H1 (cell line): Measurements from ENCODE around the gene EIF4E3. TPM values are rescaled to one million over a fixed set of nuclear protein-coding genes. Genes with fewer than 3 reads are reported as not detected.

Experiments used
- CTCF ChIA-PET: fragments of 300-600 bp; sonication (Branson Sonifier 250); formaldehyde crosslinking; loops from one replicate; lab custom pipeline; 2021; ENCODE audit not compliant: partially characterized antibody; lab: Charles Lee
- POLR2A ChIA-PET: fragments of 300-600 bp; sonication (Branson Sonifier 250); formaldehyde crosslinking; loops from one replicate; lab custom pipeline; 2021; ENCODE audit warnings: inconsistent platforms; ENCODE audit not compliant: partially characterized antibody; lab: Charles Lee
- DNase-seq, 2 experiments: peaks; one replicate each; pipeline versions ENCODE4 v3.0.0 to v3.0.0-alpha.2; 2010 to 2022; ENCODE audit warnings: low spot score in 2 of 2, low read depth in 1 of 2, mixed read lengths in 1 of 2
- FAIRE-seq: peaks from 2 replicates; lab custom pipeline; 2011; peaks lifted over from hg19 to GRCh38; lab: Jason Lieb, UNC
- H2AFZ ChIP-seq: 2 replicates; pipeline ENCODE4 v1.8.1; 2012; ENCODE audit warnings: low read length, inconsistent platforms
- H2AK5ac ChIP-seq: 2 replicates; pipeline ENCODE4 v1.6.1; 2013; ENCODE audit warnings: low read depth, low read length
- H2BK120ac ChIP-seq: replicated peaks from 2 replicates; pipeline ENCODE3; 2013; ENCODE audit warnings: low read depth, low read length, inconsistent platforms
- H2BK12ac ChIP-seq: 2 replicates; pipeline ENCODE4 v1.6.1; 2013; ENCODE audit warnings: low read depth, low read length
- H2BK15ac ChIP-seq: 2 replicates; pipeline ENCODE4 v1.6.1; 2013; ENCODE audit warnings: low read length
- H2BK20ac ChIP-seq: 2 replicates; pipeline ENCODE4 v1.6.1; 2013; ENCODE audit warnings: low read length
- H2BK5ac ChIP-seq: 2 replicates; pipeline ENCODE4 v1.6.1; 2013; ENCODE audit warnings: low read depth, low read length
- H3K14ac ChIP-seq: 2 replicates; pipeline ENCODE4 v1.6.1; 2013; ENCODE audit warnings: inconsistent platforms; ENCODE audit not compliant: insufficient read length
- H3K18ac ChIP-seq: 2 replicates; pipeline ENCODE4 v1.6.1; 2013; ENCODE audit warnings: low read length; ENCODE audit errors: extremely low read depth
- H3K23ac ChIP-seq: 2 replicates; pipeline ENCODE4 v1.6.1; 2013; ENCODE audit warnings: inconsistent platforms; ENCODE audit not compliant: insufficient read length
- H3K23me2 ChIP-seq: 2 replicates; pipeline ENCODE4 v1.6.1; 2013; ENCODE audit warnings: low read depth, low read length
- H3K27ac ChIP-seq: 2 replicates; pipeline ENCODE4 v1.6.1; 2011; ENCODE audit warnings: low read depth, low read length, inconsistent platforms
- H3K27me3 ChIP-seq, 4 experiments: replicated peaks in 1 of 4; 1 replicate in 1 of 4; 2 replicates in 3 of 4; pipeline versions ENCODE4 v1.6.1 to v1.8.1; 2011 to 2013; ENCODE audit warnings: low read length in 3 of 4, mild to moderate bottlenecking in 3 of 4, inconsistent platforms in 2 of 4, mixed read lengths in 2 of 4, moderate library complexity in 1 of 4; ENCODE audit not compliant: control insufficient read depth in 3 of 4, insufficient read depth in 3 of 4; ENCODE audit errors: extremely low read depth in 1 of 4
- H3K36me3 ChIP-seq, 4 experiments: 2 replicates each; pipeline versions ENCODE4 v1.6.1 to v1.8.1; 2011 to 2013; ENCODE audit warnings: mild to moderate bottlenecking in 4 of 4, low read length in 3 of 4, moderate library complexity in 2 of 4, control low read depth in 1 of 4, inconsistent platforms in 1 of 4; ENCODE audit not compliant: insufficient read depth in 4 of 4, control insufficient read depth in 2 of 4
- H3K4ac ChIP-seq: replicated peaks from 2 replicates; pipeline ENCODE3; 2013; ENCODE audit warnings: low read length, low read depth, mixed read lengths, inconsistent platforms; ENCODE audit not compliant: insufficient read length
- H3K4me1 ChIP-seq, 4 experiments: replicated peaks in 1 of 4; 1 replicate in 1 of 4; 2 replicates in 3 of 4; pipeline versions ENCODE4 v1.6.1 to v1.8.1; 2011 to 2013; ENCODE audit warnings: low read length in 3 of 4, inconsistent platforms in 2 of 4, mixed read lengths in 1 of 4; ENCODE audit not compliant: insufficient read depth in 4 of 4, control insufficient read depth in 3 of 4
- H3K4me2 ChIP-seq, 2 experiments: 2 replicates each; pipeline versions ENCODE4 v1.6.1 to v1.8.1; 2011 to 2013; ENCODE audit warnings: low read depth in 2 of 2, low read length in 2 of 2, control low read depth in 1 of 2, inconsistent platforms in 1 of 2, mild to moderate bottlenecking in 1 of 2; ENCODE audit not compliant: insufficient read depth in 1 of 2
- H3K4me3 ChIP-seq, 4 experiments: fragments of 200-600, 300-600 bp in 1 of 4; sonication (generic), shearing (Covaris generic), sonication (Bioruptor Twin) in 1 of 4; 2 replicates each; pipeline versions ENCODE4 v1.5.1 to v1.8.1; 2011 to 2016; ENCODE audit warnings: low read length in 4 of 4, low read depth in 3 of 4, control low read depth in 2 of 4, inconsistent platforms in 2 of 4, mild to moderate bottlenecking in 2 of 4, mixed read lengths in 1 of 4, moderate library complexity in 1 of 4; ENCODE audit not compliant: insufficient read depth in 2 of 4; ENCODE audit errors: extremely low read depth in 1 of 4
- H3K56ac ChIP-seq: replicated peaks from 2 replicates; pipeline ENCODE3; 2013; ENCODE audit warnings: low read depth, mild to moderate bottlenecking, mixed read lengths, low read length, inconsistent platforms; ENCODE audit not compliant: insufficient read length
- H3K79me1 ChIP-seq: 2 replicates; pipeline ENCODE4 v1.6.1; 2013; ENCODE audit warnings: low read depth, low read length, control low read depth
- H3K79me2 ChIP-seq, 2 experiments: 2 replicates each; pipeline versions ENCODE4 v1.6.1 to v1.8.1; 2012 to 2013; ENCODE audit warnings: low read length in 2 of 2, mild to moderate bottlenecking in 2 of 2, inconsistent platforms in 1 of 2; ENCODE audit not compliant: insufficient read depth in 2 of 2, control insufficient read depth in 1 of 2
- H3K9ac ChIP-seq, 4 experiments: replicated peaks in 1 of 4; 1 replicate in 1 of 4; 2 replicates in 3 of 4; pipeline versions ENCODE4 v1.6.1 to v1.8.1; 2011 to 2013; ENCODE audit warnings: low read depth in 3 of 4, low read length in 3 of 4, control low read depth in 2 of 4, mild to moderate bottlenecking in 2 of 4, moderate library complexity in 2 of 4, inconsistent platforms in 1 of 4; ENCODE audit errors: extremely low read depth in 1 of 4
- H3K9me3 ChIP-seq, 2 experiments: 2 replicates each; pipeline versions ENCODE4 v1.6.1 to v1.8.1; 2012 to 2013; ENCODE audit warnings: mild to moderate bottlenecking in 2 of 2, moderate library complexity in 2 of 2, control low read depth in 1 of 2, inconsistent platforms in 1 of 2, low read depth in 1 of 2, low read length in 1 of 2, mixed read lengths in 1 of 2; ENCODE audit not compliant: insufficient read depth in 2 of 2
- H4K20me1 ChIP-seq, 2 experiments: replicated peaks in 1 of 2; 2 replicates each; pipeline versions ENCODE3 to v1.8.1; 2011 to 2013; ENCODE audit warnings: inconsistent platforms in 2 of 2, low read length in 2 of 2, mild to moderate bottlenecking in 1 of 2; ENCODE audit not compliant: insufficient read depth in 2 of 2, control insufficient read depth in 1 of 2
- H4K5ac ChIP-seq: 2 replicates; pipeline ENCODE4 v1.6.1; 2013; ENCODE audit warnings: low read length, low read depth, mixed read lengths, inconsistent platforms; ENCODE audit not compliant: insufficient read length
- H4K8ac ChIP-seq: 2 replicates; pipeline ENCODE4 v1.8.0; 2013; ENCODE audit warnings: mild to moderate bottlenecking, moderate library complexity, low read length, inconsistent platforms; ENCODE audit not compliant: insufficient read depth; ENCODE audit errors: extremely low read depth
- H4K91ac ChIP-seq: replicated peaks from 2 replicates; pipeline ENCODE3; 2013; ENCODE audit warnings: low read length, mixed read lengths, inconsistent platforms; ENCODE audit not compliant: insufficient read length
- BACH1 ChIP-seq: IDR thresholded peaks from 2 replicates; pipeline ENCODE4 v1.6.1; 2012; ENCODE audit warnings: low read length, improper control_type of control experiment
- BRCA1 ChIP-seq: IDR thresholded peaks from 2 replicates; pipeline ENCODE4 v1.6.1; 2012; ENCODE audit warnings: low read depth, low read length, improper control_type of control experiment
- CHD1 ChIP-seq: IDR thresholded peaks from 2 replicates; pipeline ENCODE4 v1.6.1; 2012; ENCODE audit warnings: low read depth, low read length, improper control_type of control experiment
- EP300 ChIP-seq, 2 experiments: IDR thresholded peaks; 1 replicate in 1 of 2; 2 replicates in 1 of 2; pipeline ENCODE4 v1.6.1; 2011 to 2012; ENCODE audit warnings: low read depth in 2 of 2, low read length in 2 of 2, mild to moderate bottlenecking in 2 of 2, borderline replicate concordance in 1 of 2, inconsistent platforms in 1 of 2, moderate library complexity in 1 of 2
- EZH2 ChIP-seq: fragments of 200-600 bp; sonication (generic); IDR thresholded peaks from 2 replicates; pipeline ENCODE4 v1.7.1; 2012; ENCODE audit warnings: low read depth, mild to moderate bottlenecking, moderate library complexity, low read length, inconsistent platforms; ENCODE audit not compliant: severe bottlenecking
- GABPA ChIP-seq: IDR thresholded peaks from 2 replicates; pipeline ENCODE4 v1.6.1; 2011; ENCODE audit warnings: mild to moderate bottlenecking, low read length, moderate library complexity, borderline replicate concordance; ENCODE audit not compliant: insufficient read depth
- RBBP5 ChIP-seq: IDR thresholded peaks from 2 replicates; pipeline ENCODE4 v1.7.1; 2012; ENCODE audit warnings: low read depth, mild to moderate bottlenecking, inconsistent platforms, low read length, moderate library complexity, borderline replicate concordance
- SAP30 ChIP-seq: fragments of 300-600 bp; sonication (generic); IDR thresholded peaks from 2 replicates; pipeline ENCODE4 v1.7.1; 2012; ENCODE audit warnings: low read length, moderate library complexity, mild to moderate bottlenecking, inconsistent platforms; ENCODE audit not compliant: insufficient read depth, insufficient replicate concordance
- SIN3A ChIP-seq, 2 experiments: IDR thresholded peaks in 1 of 2; conservative IDR thresholded peaks in 1 of 2; 2 replicates each; pipeline ENCODE4 v1.6.1; 2011 to 2012; ENCODE audit warnings: low read length in 2 of 2, improper control_type of control experiment in 1 of 2, low read depth in 1 of 2, mild to moderate bottlenecking in 1 of 2
- SRF ChIP-seq: IDR thresholded peaks from 2 replicates; pipeline ENCODE4 v1.6.1; 2011; ENCODE audit warnings: mild to moderate bottlenecking, low read depth, low read length, moderate library complexity
- TCF12 ChIP-seq: IDR thresholded peaks from 2 replicates; pipeline ENCODE4 v1.6.1; 2011; ENCODE audit warnings: low read depth, mild to moderate bottlenecking, low read length
- WGBS, 2 experiments: shearing (Covaris generic) in 1 of 2; methylation state at CpG; one replicate each; pipeline versions ENCODE4 v1.1.6 to v1.1.7; 2013 to 2015; ENCODE audit warnings: low lambda C conversion rate in 2 of 2, mixed read lengths in 2 of 2, inconsistent platforms in 1 of 2, low coverage in 1 of 2, missing lambda C conversion rate in 1 of 2; ENCODE audit not compliant: insufficient replicate concordance in 2 of 2, insufficient coverage in 1 of 2, insufficient read length in 1 of 2; ENCODE audit errors: extremely low coverage in 1 of 2, missing lambda C conversion rate in 1 of 2; 5-methylcytosine and 5-hydroxymethylcytosine counted together
- polyA plus RNA-seq, 7 experiments: library from polyadenylated mRNA; depleted of rRNA in 3 of 7; stranded (reverse) in 5 of 7; unstranded in 2 of 7; fragments of >200 nt in 5 of 7; fragments of 200-250 nt in 2 of 7; gene quantifications; 1 replicate in 5 of 7; 2 replicates in 1 of 7; 4 replicates in 1 of 7; pipeline versions ENCODE4 v1.2.1 to v1.2.3, GENCODE V29; 2011 to 2013; ENCODE audit warnings: missing spikeins in 2 of 7, mixed read lengths in 2 of 7
- total RNA-seq: library from RNA; stranded (reverse); fragmentation: NEBNext Ultra II Directional; extraction: Animal tissue kit (Norgen Biotek cat#: 25700); gene quantifications from 2 replicates; pipeline ENCODE4 v1.2.1, GENCODE V29; 2021

Gene EIF4E3
- total and polyA plus RNA-seq, 2 of the 8 experiments (the other 6 are each of a cell fraction or from before 2014, with no cell fraction given): 5.2 to 17.0 TPM

- H2BK120ac ChIP-seq: no peak overlapping the region
- no peak overlapping the region for H3K9ac ChIP-seq
- H4K8ac ChIP-seq: no peak overlapping the region
- H2BK12ac ChIP-seq: no peak overlapping the region
- no peaks in the 10 kb centered on the region for H3K36me3 ChIP-seq
- H3K4ac ChIP-seq: no peak overlapping the region
- no peaks in the 10 kb centered on the region for H3K27me3 ChIP-seq
- no peak overlapping the region for H2BK20ac ChIP-seq
- no peak overlapping the region for H2BK15ac ChIP-seq
- no peak overlapping the region for H2AK5ac ChIP-seq
- H3K27ac ChIP-seq: no peak overlapping the region
- peaks cover 0 to 3% (median 2%) of the 10 kb centered on the region in 4 experiments; a peak in 3 of 7 replicates for H3K4me1 ChIP-seq
- no peaks in the 10 kb centered on the region for H3K79me1 ChIP-seq
- no peaks in the 10 kb centered on the region for H3K79me2 ChIP-seq
- 79% methylated on average over 1 of the region's 1 CpG; no CpG with 5 or more reads in 1 of the 2 experiments for WGBS, 2 experiments
- H3K23me2 ChIP-seq: no peaks in the 10 kb centered on the region
- H3K9me3 ChIP-seq: no peaks in the 10 kb centered on the region
- no peak overlapping the region for H2AFZ ChIP-seq
- no peak overlapping the region for H3K4me2 ChIP-seq
- no peak overlapping the region for H3K56ac ChIP-seq
- H4K20me1 ChIP-seq: no peaks in the 10 kb centered on the region
- FAIRE-seq (no peak), DNase-seq (no peak)
- CTCF ChIA-PET: interaction anchor here (2.1 kb wide), 1 partner anchor 124 kb away, joined by 6 read pairs; no protein-coding TSS in a partner anchor
- H4K5ac ChIP-seq: no peak overlapping the region
- H3K23ac ChIP-seq: no peak overlapping the region
- no peak overlapping the region for H3K4me3 ChIP-seq
- TF ChIP-seq EP300 (IDR thresholded peaks at IDR 0.05; ENCODE audit: borderline replicate concordance in 1 of 2, low read depth in 2 of 2, low read length in 2 of 2) (no peak), BACH1 (no peak), BRCA1 (no peak), CHD1 (no peak), GABPA (no peak), TCF12 (no peak), SIN3A (conservative IDR thresholded peaks at IDR 0.05 in 1 of 2, IDR thresholded peaks at IDR 0.05 in 1 of 2; ENCODE audit: low read depth in 1 of 2, low read length in 2 of 2) (no peak), EZH2 (no peak), SAP30 (no peak), SRF (no peak), RBBP5 (no peak)
- POLR2A ChIA-PET: no interaction called here
- H4K91ac ChIP-seq: no peak overlapping the region
- no peak overlapping the region for H3K14ac ChIP-seq
- H3K18ac ChIP-seq: no peak overlapping the region
- no peak overlapping the region for H2BK5ac ChIP-seq
These were observed 9.7 kb upstream of the EIF4E3 start for GRCh38 chr3:71734881-71735280.
